Cardiac muscle cell (in vitro differentiated cells and primary cell): ENCODE data around the gene SLC23A3. TPM values are rescaled to one million over a fixed set of nuclear protein-coding genes. Genes with fewer than 3 reads are reported as not detected.

Experiments used
- DNase-seq, 2 donors: peaks; one replicate each; pipeline versions ENCODE4 v3.0.0 to v3.0.0-alpha.2; 2010 to 2017; ENCODE audit warnings: low read depth in 1 of 2, low spot score in 1 of 2
- H3K27ac ChIP-seq: fragments of 200-600 bp; sonication (generic); 2 replicates; pipeline ENCODE4 v1.5.1; 2016
- H3K27me3 ChIP-seq: fragments of 200-600 bp; sonication (generic); 2 replicates; pipeline ENCODE4 v1.6.0; 2016; ENCODE audit warnings: control low read depth
- H3K36me3 ChIP-seq: fragments of 200-600 bp; sonication (generic); 2 replicates; pipeline ENCODE4 v1.5.1; 2016; ENCODE audit warnings: control low read depth
- H3K4me1 ChIP-seq: fragments of 200-600 bp; sonication (generic); 2 replicates; pipeline ENCODE4 v1.8.1; 2017; ENCODE audit warnings: low read depth, mild to moderate bottlenecking, mixed run types
- H3K4me3 ChIP-seq: fragments of 200-600 bp; sonication (generic); 2 replicates; pipeline ENCODE4 v1.5.1; 2016; ENCODE audit warnings: mild to moderate bottlenecking
- H3K9me3 ChIP-seq: fragments of 200-600 bp; sonication (generic); 2 replicates; pipeline ENCODE4 v1.5.1; 2017; ENCODE audit warnings: low read depth, mild to moderate bottlenecking, control low read depth
- CTCF ChIP-seq: IDR thresholded peaks from 2 replicates; pipeline ENCODE4 v1.5.1; 2012; ENCODE audit warnings: low read depth, mild to moderate bottlenecking, low read length
- polyA plus RNA-seq: library from polyadenylated mRNA; unstranded; fragments of >200 nt; fragmentation: Nextera tagmentation; extraction: Ambion mirVana; gene quantifications from 2 replicates; pipeline ENCODE4 v1.2.1, GENCODE V29; 2016
- total RNA-seq: library from RNA; depleted of rRNA; stranded (reverse); fragments of >200 nt; gene quantifications from 2 replicates; pipeline ENCODE4 v1.2.3, GENCODE V29; 2016

The SLC23A3 gene
- total and polyA plus RNA-seq, 2 experiments from 2014 or later: 0.09 TPM; not detected in 1

- H3K27me3 ChIP-seq: peaks cover 5% of the 10 kb centered on the region
- no peak for TF ChIP-seq CTCF
- DNase-seq: no peak
- no peak overlapping the region for H3K4me3 ChIP-seq
- H3K9me3 ChIP-seq: no peaks in the 10 kb centered on the region
- H3K4me1 ChIP-seq: peaks cover 4% of the 10 kb centered on the region
- no peak overlapping the region for H3K27ac ChIP-seq
- H3K36me3 ChIP-seq: no peaks in the 10 kb centered on the region
These were observed 6.7 kb downstream of the SLC23A3 start for GRCh38 chr2:219163156-219163555.

- H3K27ac ChIP-seq: no peak overlapping the region
- H3K27me3 ChIP-seq: peaks cover 5% of the 10 kb centered on the region
- TF ChIP-seq CTCF: no peak
These were observed 8.7 kb downstream of the SLC23A3 start for GRCh38 chr2:219161097-219161496.

DNA sequence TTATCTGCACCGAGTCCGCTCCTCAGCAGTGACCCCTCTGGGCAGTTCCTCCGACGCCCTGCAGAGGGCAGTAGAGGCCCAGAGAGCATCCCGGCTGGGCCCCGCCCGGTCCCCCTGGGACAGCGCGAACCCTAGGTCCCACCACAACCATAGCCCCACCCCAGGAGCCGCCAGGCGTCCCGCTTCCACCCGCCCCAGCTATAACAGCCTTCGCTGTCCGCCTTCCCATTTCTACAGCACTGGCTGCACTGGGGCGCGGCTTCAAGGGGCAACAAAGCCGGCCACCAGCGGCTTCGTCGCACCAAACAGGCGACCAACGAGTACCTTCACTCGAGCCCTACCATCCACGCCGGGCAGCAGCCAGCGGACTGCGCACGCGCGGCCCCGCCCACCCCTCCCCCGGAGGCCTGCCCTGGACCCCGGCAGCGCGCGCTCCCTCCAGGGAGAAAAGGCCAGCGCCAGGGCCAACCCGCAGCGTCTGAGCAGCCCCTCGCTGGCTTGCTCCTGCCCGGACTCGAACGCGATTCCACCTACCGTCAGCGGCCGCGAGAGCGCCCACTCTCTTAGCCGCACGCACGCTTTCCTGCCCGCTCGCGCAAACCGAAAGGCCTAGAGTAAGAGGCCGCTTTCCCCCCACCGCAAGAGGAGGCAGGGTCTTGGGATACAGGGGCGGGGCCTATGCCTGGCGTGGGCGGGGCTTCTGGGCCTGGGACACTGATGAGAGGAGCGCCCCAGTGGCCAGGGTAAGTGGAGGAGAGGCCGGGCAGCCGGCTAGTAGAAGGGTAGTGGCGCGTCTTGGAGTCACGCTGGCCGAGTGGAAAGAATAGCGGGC lies 9.4 kb downstream of the SLC23A3 start, which contains the start of gene NHEJ1:
NHEJ1 (minus strand) TSS at position 630 of the 832 bp plus-strand sequence. CDS start 2,453 bp downstream, outside the sequence.
- no peaks in the 10 kb centered on the region for H3K9me3 ChIP-seq
- H3K36me3 ChIP-seq: peaks cover 3% of the 10 kb centered on the region
- peak; percentile 92 to 96 for DNase-seq
- H3K27ac ChIP-seq: peak within 1 kb of the TSS; percentile 87
- peak; percentile 96 for TF ChIP-seq CTCF
- peaks cover 4% of the 10 kb centered on the region for H3K4me1 ChIP-seq
- H3K27me3 ChIP-seq: peaks cover 5% of the 10 kb centered on the region
- H3K4me3 ChIP-seq: peak within 1 kb of the TSS; percentile 54

More at GRCh38 chr2:219161097-219161496, 8.7 kb downstream of the SLC23A3 start:
- Histone ChIP-seq H3K9me3 (no peaks in the 10 kb centered on the region), H3K4me3 (no peak overlapping the region), H3K36me3 (peaks cover 3% of the 10 kb centered on the region), H3K4me1 (peaks cover 4% of the 10 kb centered on the region)
- DNase-seq: no peak

DNA sequence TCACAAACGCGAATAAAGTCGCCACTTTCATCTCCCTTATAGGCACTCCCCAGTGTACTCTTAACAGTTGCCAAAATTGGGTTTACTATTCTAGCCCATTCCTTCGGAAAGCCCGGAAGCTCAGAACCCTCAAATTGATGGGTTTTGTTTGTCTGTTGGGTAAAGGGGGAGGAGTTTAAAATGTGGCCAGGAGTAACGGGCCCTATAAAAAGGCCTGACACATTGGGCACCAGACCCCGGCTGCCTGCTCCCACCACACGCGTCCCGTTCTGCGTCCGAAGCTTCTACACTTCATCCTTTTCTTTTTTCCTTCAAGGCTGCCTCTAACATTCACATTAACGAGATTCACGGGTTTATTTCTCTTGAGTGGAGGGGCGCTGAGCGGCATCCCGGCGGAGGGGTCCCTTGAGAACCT lies 10.1 kb downstream of the SLC23A3 start:
- Histone ChIP-seq H3K4me3 (peak overlapping the region; percentile 54), H3K27ac (no peak overlapping the region), H3K36me3 (peaks cover 3% of the 10 kb centered on the region), H3K4me1 (peaks cover 4% of the 10 kb centered on the region), H3K27me3 (peaks cover 5% of the 10 kb centered on the region), H3K9me3 (no peaks in the 10 kb centered on the region)
- TF ChIP-seq CTCF: no peak
- no peak for DNase-seq

GRCh38 chr2:219158586-219158985 lies 11.2 kb downstream of the SLC23A3 start:
- DNase-seq: no peak
- Histone ChIP-seq H3K36me3 (peaks cover 3% of the 10 kb centered on the region), H3K4me3 (no peak overlapping the region), H3K27ac (no peak overlapping the region), H3K9me3 (no peaks in the 10 kb centered on the region), H3K27me3 (peaks cover under 1% of the 10 kb centered on the region), H3K4me1 (peaks cover 4% of the 10 kb centered on the region)
- no peak for TF ChIP-seq CTCF
